Tibial artery (tissue), 4 donors: ENCODE data around the gene SHBG.
"Not testable (repeated sequence)": the region's sequence is repeated elsewhere in the genome, so short reads cannot be mapped to it uniquely, and the experiment has no call there.

Source experiments
- DNase-seq, 2 donors: peaks; one replicate each; pipeline ENCODE4 v3.0.0-alpha.2; 2019
- H3K27ac ChIP-seq, 2 donors: fragments of 200-600 bp; sonication (generic) in 1 of 2; 1 replicate in 1 of 2; 2 replicates in 1 of 2; pipeline ENCODE4 v1.5.1; 2018 to 2019; ENCODE audit warnings: mild to moderate bottlenecking in 1 of 2
- H3K27me3 ChIP-seq, 2 donors: fragments of 200-600 bp; sonication (generic) in 1 of 2; one replicate each; pipeline versions ENCODE4 v1.5.1 to v1.6.0; 2016 to 2019
- H3K36me3 ChIP-seq, 3 donors: fragments of 200-600 bp; sonication (generic) in 2 of 3; one replicate each; pipeline ENCODE4 v1.5.1; 2016 to 2019; ENCODE audit warnings: mild to moderate bottlenecking in 2 of 3
- H3K4me1 ChIP-seq, 4 donors: fragments of 200-600 bp; sonication (generic) in 2 of 4; 1 replicate in 3 of 4; 2 replicates in 1 of 4; pipeline ENCODE4 v1.5.1; 2016 to 2019
- H3K4me3 ChIP-seq, 2 donors: fragments of 200-600 bp; sonication (generic) in 1 of 2; 1 replicate in 1 of 2; 2 replicates in 1 of 2; pipeline ENCODE4 v1.5.1; 2018 to 2019; ENCODE audit warnings: mild to moderate bottlenecking in 2 of 2
- H3K9me3 ChIP-seq, 3 donors: fragments of 200-600 bp; sonication (generic) in 1 of 3; one replicate each; pipeline ENCODE4 v1.5.1; 2016 to 2019
- CTCF ChIP-seq, 2 experiments: fragments of 200-600 bp in 1 of 2; fragments of 450-650 bp in 1 of 2; IDR thresholded peaks; one replicate each; pipeline ENCODE4 v1.5.1; 2017 to 2019; ENCODE audit warnings: antibody characterized with exemption in 2 of 2, mild to moderate bottlenecking in 1 of 2, moderate library complexity in 1 of 2
- intact Hi-C: fragments of 100-400 bp; cut with DNase I; formaldehyde crosslinking; loops from one replicate; pipeline ENCODE4 v1.15.0; 2023; ENCODE audit warnings: low total_unique reads

The SHBG gene

GRCh38 chr17:7614425-7615264 lies 15.3 kb upstream of the SHBG start, which contains the start of gene FXR2:
Gene FXR2 (minus strand): TSS chr17:7614897. CDS start chr17:7614532, 365 bp downstream.
- peak; percentile 100 for DNase-seq
- intact Hi-C loops = no loop called here
- Histone ChIP-seq H3K27ac (peak within 1 kb of the TSS; percentile 83 to 87), H3K9me3 (no peaks in the 10 kb centered on the region), H3K4me1 (peaks cover 0 to 43% (median 28%) of the 10 kb centered on the region in 4 donors), H3K4me3 (peak within 1 kb of the TSS; percentile 82 to 84), H3K36me3 (peaks cover 0 to 12% (median 0%) of the 10 kb centered on the region in 3 donors), H3K27me3 (no peaks in the 10 kb centered on the region)
- peak; percentile 63 to 65 for TF ChIP-seq CTCF (IDR thresholded peaks at IDR 0.05)

GRCh38 chr17:7615265-7615747 lies 14.6 kb upstream of the SHBG start:
- DNase-seq = no peak
- H3K36me3 ChIP-seq = peaks cover 0 to 9% (median 0%) of the 10 kb centered on the region in 3 donors
- H3K27me3 ChIP-seq = no peaks in the 10 kb centered on the region
- peaks cover 0 to 40% (median 27%) of the 10 kb centered on the region in 4 donors for H3K4me1 ChIP-seq
- H3K4me3 ChIP-seq = peak overlapping the region; percentile 59 to 82
- peak overlapping the region; percentile 83 to 87 for H3K27ac ChIP-seq
- H3K9me3 ChIP-seq = no peaks in the 10 kb centered on the region
- intact Hi-C loops = no loop called here
- no peak for TF ChIP-seq CTCF (IDR thresholded peaks at IDR 0.05)

- intact Hi-C loops = no loop called here
- Histone ChIP-seq H3K4me1 (peaks cover 0 to 9% (median 4%) of the 10 kb centered on the region in 4 donors), H3K4me3 (no peak overlapping the region), H3K27me3 (no peaks in the 10 kb centered on the region), H3K36me3 (no peaks in the 10 kb centered on the region), H3K27ac (no peak overlapping the region), H3K9me3 (no peaks in the 10 kb centered on the region)
- DNase-seq = no peak
- TF ChIP-seq CTCF (IDR thresholded peaks at IDR 0.05) = no peak
Measured at GRCh38 chr17:7618608-7619007, 11.3 kb upstream of the SHBG start.

- H3K27ac ChIP-seq = no peak overlapping the region
- H3K36me3 ChIP-seq = peaks cover 0 to 2% (median under 1%) of the 10 kb centered on the region in 3 donors
- no peaks in the 10 kb centered on the region for H3K4me1 ChIP-seq
- no peaks in the 10 kb centered on the region for H3K9me3 ChIP-seq
- TF ChIP-seq CTCF (IDR thresholded peaks at IDR 0.05) = no peak
- no peaks in the 10 kb centered on the region for H3K27me3 ChIP-seq
- DNase-seq = no peak
- no peak overlapping the region for H3K4me3 ChIP-seq
- intact Hi-C loops = loop anchor here (10.0 kb wide), 1 partner anchor 56 kb away; the partner anchor contains the start of gene SENP3
Measured at GRCh38 chr17:7620835-7621234, 9.1 kb upstream of the SHBG start.

- Histone ChIP-seq H3K4me3 (no peak overlapping the region), H3K27ac (no peak overlapping the region), H3K27me3 (no peaks in the 10 kb centered on the region), H3K9me3 (no peaks in the 10 kb centered on the region), H3K36me3 (peaks cover 0 to 5% (median 3%) of the 10 kb centered on the region in 3 donors), H3K4me1 (peaks cover 0 to 18% (median 9%) of the 10 kb centered on the region in 4 donors)
- TF ChIP-seq CTCF (IDR thresholded peaks at IDR 0.05) = no peak
- DNase-seq = no peak
- intact Hi-C loops = loop anchor here (10.0 kb wide), 1 partner anchor 59 kb away; the partner anchor contains the start of gene SENP3
Measured at GRCh38 chr17:7623661-7624060, 6.3 kb upstream of the SHBG start.

GRCh38 chr17:7625749-7626148 lies 4.2 kb upstream of the SHBG start:
- intact Hi-C loops = loop anchor here (5.0 to 10.0 kb wide), 2 partner anchors 61 to 62 kb away; partner anchors contain the start of genes SENP3, TP53 and WRAP53
- H3K4me1 ChIP-seq = peaks cover 0 to 18% (median 9%) of the 10 kb centered on the region in 4 donors
- H3K27me3 ChIP-seq, H3K9me3 ChIP-seq, H3K27ac ChIP-seq, H3K36me3 ChIP-seq, DNase-seq, H3K4me3 ChIP-seq: not testable (repeated sequence)
